ENCODE data around the gene MMS22L. TPM values are rescaled to one million over a fixed set of nuclear protein-coding genes. Genes with fewer than 3 reads are reported as not detected.

MMS22L gene
- polyA plus RNA-seq, 6 donors from 2014 or later, result 1.3 to 15.2 (median 6.5) TPM

- H3K27ac Mint-ChIP-seq, result no peak overlapping the region
- no peak overlapping the region for H3K4me3 Mint-ChIP-seq
- H3K27me3 Mint-ChIP-seq, result peaks cover 16 to 30% (median 24%) of the 10 kb centered on the region in 3 donors
- H3K9me3 Mint-ChIP-seq, result peaks cover 0 to 10% (median 2%) of the 10 kb centered on the region in 7 donors
- no peaks in the 10 kb centered on the region for H3K36me3 Mint-ChIP-seq
- DNase-seq (no peak), ATAC-seq (ENCODE audit: low read depth in 2 of 2) (no peak)
- no peaks in the 10 kb centered on the region for H3K4me1 Mint-ChIP-seq
These were observed 6.3 kb upstream of the MMS22L start for GRCh38 chr6:97289332-97289731.

- H3K4me1 Mint-ChIP-seq, result peaks cover 0 to 5% (median 0%) of the 10 kb centered on the region in 3 donors
- H3K27ac Mint-ChIP-seq, result no peak overlapping the region
- no peaks in the 10 kb centered on the region for H3K36me3 Mint-ChIP-seq
- peaks cover 0 to 7% (median 0%) of the 10 kb centered on the region in 7 donors for H3K9me3 Mint-ChIP-seq
- H3K4me3 Mint-ChIP-seq, result peak overlapping the region in 1 of 8 donors; percentile 12
- DNase-seq (no peak), ATAC-seq (ENCODE audit: low read depth in 2 of 2) (no peak)
- H3K27me3 Mint-ChIP-seq, result peaks cover 14 to 20% (median 16%) of the 10 kb centered on the region in 3 donors
These were observed 5.2 kb upstream of the MMS22L start for GRCh38 chr6:97288188-97288587.

GRCh38 chr6:97282238-97282725, 734 bp downstream of the MMS22L start:
- Mint-ChIP-seq H3K9me3 (no peaks in the 10 kb centered on the region), H3K27ac (peak overlapping the region in 2 of 6 donors; percentile 33 to 53), H3K4me3 (peak overlapping the region; percentile 87 to 98 (median 96)), H3K4me1 (peaks cover 4 to 17% (median 6%) of the 10 kb centered on the region in 3 donors), H3K36me3 (peaks cover 0 to 7% of the 10 kb centered on the region in 2 donors), H3K27me3 (peaks cover 0 to 6% (median 6%) of the 10 kb centered on the region in 3 donors)
- DNase-seq (no peak), ATAC-seq (ENCODE audit: low read depth in 2 of 2) (no peak)

GRCh38 chr6:97280766-97281165, 2.2 kb downstream of the MMS22L start:
- peaks cover 0 to 8% of the 10 kb centered on the region in 2 donors for H3K36me3 Mint-ChIP-seq
- H3K27ac Mint-ChIP-seq, result no peak overlapping the region
- no peaks in the 10 kb centered on the region for H3K27me3 Mint-ChIP-seq
- peak overlapping the region in 1 of 8 donors; percentile 93 for H3K4me3 Mint-ChIP-seq
- no peaks in the 10 kb centered on the region for H3K9me3 Mint-ChIP-seq
- ATAC-seq (ENCODE audit: low read depth in 2 of 2) (no peak), DNase-seq (no peak)
- peaks cover 4 to 17% (median 6%) of the 10 kb centered on the region in 3 donors for H3K4me1 Mint-ChIP-seq

- H3K27ac Mint-ChIP-seq, result no peak overlapping the region
- H3K4me1 Mint-ChIP-seq, result peaks cover 0 to 6% (median 4%) of the 10 kb centered on the region in 3 donors
- no peaks in the 10 kb centered on the region for H3K9me3 Mint-ChIP-seq
- DNase-seq (no peak), ATAC-seq (ENCODE audit: low read depth in 2 of 2) (no peak)
- no peaks in the 10 kb centered on the region for H3K27me3 Mint-ChIP-seq
- H3K4me3 Mint-ChIP-seq, result no peak overlapping the region
- H3K36me3 Mint-ChIP-seq, result peaks cover 0 to 17% of the 10 kb centered on the region in 2 donors
These were observed 7.2 kb downstream of the MMS22L start for GRCh38 chr6:97275804-97276203.

- Mint-ChIP-seq H3K36me3 (peaks cover 23 to 35% of the 10 kb centered on the region in 2 donors), H3K27ac (no peak overlapping the region), H3K4me1 (no peaks in the 10 kb centered on the region), H3K27me3 (no peaks in the 10 kb centered on the region), H3K9me3 (peaks cover 0 to 7% (median 5%) of the 10 kb centered on the region in 7 donors), H3K4me3 (no peak overlapping the region)
- DNase-seq (no peak), ATAC-seq (ENCODE audit: low read depth in 2 of 2) (no peak)
These were observed 13.2 kb downstream of the MMS22L start for GRCh38 chr6:97269821-97270220.

GRCh38 chr6:97262676-97263075, 20.3 kb downstream of the MMS22L start:
- Mint-ChIP-seq H3K27ac (peak overlapping the region in 4 of 6 donors; percentile 3 to 34 (median 20)), H3K27me3 (no peaks in the 10 kb centered on the region), H3K36me3 (peaks cover 39 to 43% of the 10 kb centered on the region in 2 donors), H3K9me3 (peaks cover 0 to 8% (median 5%) of the 10 kb centered on the region in 7 donors), H3K4me3 (no peak overlapping the region), H3K4me1 (peaks cover 0 to 10% (median 7%) of the 10 kb centered on the region in 3 donors)
- peak in 1 of 2 donors; percentile 25 for ATAC-seq (ENCODE audit: low read depth in 2 of 2)
- DNase-seq, result no peak

- Mint-ChIP-seq H3K4me1 (no peaks in the 10 kb centered on the region), H3K36me3 (peaks cover 26 to 31% of the 10 kb centered on the region in 2 donors), H3K27me3 (no peaks in the 10 kb centered on the region), H3K4me3 (no peak overlapping the region), H3K27ac (no peak overlapping the region), H3K9me3 (peaks cover 0 to 14% (median 4%) of the 10 kb centered on the region in 7 donors)
- no peak for ATAC-seq (ENCODE audit: low read depth in 2 of 2)
- no peak for DNase-seq
These were observed 36.2 kb downstream of the MMS22L start for GRCh38 chr6:97246842-97247241.

GRCh38 chr6:97240222-97240621, 42.8 kb downstream of the MMS22L start:
- ATAC-seq (ENCODE audit: low read depth in 2 of 2) (no peak), DNase-seq (no peak)
- no peak overlapping the region for H3K4me3 Mint-ChIP-seq
- H3K4me1 Mint-ChIP-seq, result no peaks in the 10 kb centered on the region
- no peak overlapping the region for H3K27ac Mint-ChIP-seq
- H3K36me3 Mint-ChIP-seq, result peaks cover 33 to 35% of the 10 kb centered on the region in 2 donors
- peaks cover 1 to 14% (median 5%) of the 10 kb centered on the region in 7 donors for H3K9me3 Mint-ChIP-seq
- no peaks in the 10 kb centered on the region for H3K27me3 Mint-ChIP-seq

GRCh38 chr6:97231911-97232310, 51.1 kb downstream of the MMS22L start:
- Mint-ChIP-seq H3K36me3 (peaks cover 18 to 31% of the 10 kb centered on the region in 2 donors), H3K4me3 (no peak overlapping the region), H3K4me1 (no peaks in the 10 kb centered on the region), H3K27me3 (no peaks in the 10 kb centered on the region), H3K27ac (no peak overlapping the region), H3K9me3 (peaks cover 0 to 5% (median 0%) of the 10 kb centered on the region in 7 donors)
- ATAC-seq (ENCODE audit: low read depth in 2 of 2) (no peak), DNase-seq (no peak)

GRCh38 chr6:97222903-97223302, 60.1 kb downstream of the MMS22L start:
- H3K36me3 Mint-ChIP-seq, result no peaks in the 10 kb centered on the region
- no peak overlapping the region for H3K27ac Mint-ChIP-seq
- DNase-seq, result no peak
- no peaks in the 10 kb centered on the region for H3K4me1 Mint-ChIP-seq
- no peak overlapping the region for H3K4me3 Mint-ChIP-seq
- H3K27me3 Mint-ChIP-seq, result no peaks in the 10 kb centered on the region
- ATAC-seq (ENCODE audit: low read depth in 2 of 2), result no peak
- H3K9me3 Mint-ChIP-seq, result no peaks in the 10 kb centered on the region

GRCh38 chr6:97218912-97219311, 64.1 kb downstream of the MMS22L start:
- Mint-ChIP-seq H3K36me3 (no peaks in the 10 kb centered on the region), H3K4me3 (no peak overlapping the region), H3K27ac (no peak overlapping the region), H3K4me1 (no peaks in the 10 kb centered on the region), H3K9me3 (no peaks in the 10 kb centered on the region), H3K27me3 (no peaks in the 10 kb centered on the region)
- no peak for DNase-seq
- ATAC-seq (ENCODE audit: low read depth in 2 of 2), result no peak

GRCh38 chr6:97215157-97215769, 67.8 kb downstream of the MMS22L start:
- Mint-ChIP-seq H3K4me1 (no peaks in the 10 kb centered on the region), H3K9me3 (no peaks in the 10 kb centered on the region), H3K36me3 (no peaks in the 10 kb centered on the region), H3K27ac (peak overlapping the region in 2 of 6 donors; percentile 42 to 65), H3K4me3 (no peak overlapping the region), H3K27me3 (no peaks in the 10 kb centered on the region)
- no peak for ATAC-seq (ENCODE audit: low read depth in 2 of 2)
- DNase-seq, result no peak

GRCh38 chr6:97214671-97215070, 68.3 kb downstream of the MMS22L start:
- H3K27ac Mint-ChIP-seq, result no peak overlapping the region

More at GRCh38 chr6:97214671-97215070, 68.3 kb downstream of the MMS22L start:
- H3K27me3 Mint-ChIP-seq, result no peaks in the 10 kb centered on the region
- no peaks in the 10 kb centered on the region for H3K4me1 Mint-ChIP-seq
- no peaks in the 10 kb centered on the region for H3K36me3 Mint-ChIP-seq
- ATAC-seq (ENCODE audit: low read depth in 2 of 2) (no peak), DNase-seq (no peak)
- no peak overlapping the region for H3K4me3 Mint-ChIP-seq
- no peaks in the 10 kb centered on the region for H3K9me3 Mint-ChIP-seq
